ENCODE data around the gene AEBP1. TPM values are rescaled to one million over a fixed set of nuclear protein-coding genes. Genes with fewer than 3 reads are reported as not detected.

The AEBP1 gene
- total RNA-seq, 1 experiment from 2014 or later = 50.8 TPM

DNA sequence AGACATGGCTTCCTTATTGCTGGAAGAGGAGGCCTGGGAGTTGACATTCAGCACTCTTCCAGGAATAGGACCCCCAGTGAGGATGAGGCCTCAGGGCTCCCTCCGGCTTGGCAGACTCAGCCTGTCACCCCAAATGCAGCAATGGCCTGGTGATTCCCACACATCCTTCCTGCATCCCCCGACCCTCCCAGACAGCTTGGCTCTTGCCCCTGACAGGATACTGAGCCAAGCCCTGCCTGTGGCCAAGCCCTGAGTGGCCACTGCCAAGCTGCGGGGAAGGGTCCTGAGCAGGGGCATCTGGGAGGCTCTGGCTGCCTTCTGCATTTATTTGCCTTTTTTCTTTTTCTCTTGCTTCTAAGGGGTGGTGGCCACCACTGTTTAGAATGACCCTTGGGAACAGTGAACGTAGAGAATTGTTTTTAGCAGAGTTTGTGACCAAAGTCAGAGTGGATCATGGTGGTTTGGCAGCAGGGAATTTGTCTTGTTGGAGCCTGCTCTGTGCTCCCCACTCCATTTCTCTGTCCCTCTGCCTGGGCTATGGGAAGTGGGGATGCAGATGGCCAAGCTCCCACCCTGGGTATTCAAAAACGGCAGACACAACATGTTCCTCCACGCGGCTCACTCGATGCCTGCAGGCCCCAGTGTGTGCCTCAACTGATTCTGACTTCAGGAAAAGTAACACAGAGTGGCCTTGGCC lies 43.0 kb upstream of the AEBP1 start (continued):
- TF ChIP-seq, protein P1, sequence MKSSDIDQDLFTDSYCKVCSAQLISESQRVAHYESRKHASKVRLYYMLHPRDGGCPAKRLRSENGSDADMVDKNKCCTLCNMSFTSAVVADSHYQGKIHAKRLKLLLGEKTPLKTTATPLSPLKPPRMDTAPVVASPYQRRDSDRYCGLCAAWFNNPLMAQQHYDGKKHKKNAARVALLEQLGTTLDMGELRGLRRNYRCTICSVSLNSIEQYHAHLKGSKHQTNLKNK (CRISPR knock-in tag; IDR thresholded peaks at IDR 0.05) = no peak
- TF ChIP-seq, protein P2, sequence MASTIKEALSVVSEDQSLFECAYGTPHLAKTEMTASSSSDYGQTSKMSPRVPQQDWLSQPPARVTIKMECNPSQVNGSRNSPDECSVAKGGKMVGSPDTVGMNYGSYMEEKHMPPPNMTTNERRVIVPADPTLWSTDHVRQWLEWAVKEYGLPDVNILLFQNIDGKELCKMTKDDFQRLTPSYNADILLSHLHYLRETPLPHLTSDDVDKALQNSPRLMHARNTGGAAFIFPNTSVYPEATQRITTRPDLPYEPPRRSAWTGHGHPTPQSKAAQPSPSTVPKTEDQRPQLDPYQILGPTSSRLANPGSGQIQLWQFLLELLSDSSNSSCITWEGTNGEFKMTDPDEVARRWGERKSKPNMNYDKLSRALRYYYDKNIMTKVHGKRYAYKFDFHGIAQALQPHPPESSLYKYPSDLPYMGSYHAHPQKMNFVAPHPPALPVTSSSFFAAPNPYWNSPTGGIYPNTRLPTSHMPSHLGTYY (CRISPR knock-in tag; IDR thresholded peaks at IDR 0.05) = no peak
- TF ChIP-seq IRF2 (CRISPR knock-in tag; IDR thresholded peaks at IDR 0.05; ENCODE audit: borderline replicate concordance, low read depth) (no peak), ZNF138 (CRISPR knock-in tag; conservative IDR thresholded peaks at IDR 0.05) (no peak), ZNF671 (CRISPR knock-in tag; IDR thresholded peaks at IDR 0.05) (no peak)
- TF ChIP-seq, protein P3, sequence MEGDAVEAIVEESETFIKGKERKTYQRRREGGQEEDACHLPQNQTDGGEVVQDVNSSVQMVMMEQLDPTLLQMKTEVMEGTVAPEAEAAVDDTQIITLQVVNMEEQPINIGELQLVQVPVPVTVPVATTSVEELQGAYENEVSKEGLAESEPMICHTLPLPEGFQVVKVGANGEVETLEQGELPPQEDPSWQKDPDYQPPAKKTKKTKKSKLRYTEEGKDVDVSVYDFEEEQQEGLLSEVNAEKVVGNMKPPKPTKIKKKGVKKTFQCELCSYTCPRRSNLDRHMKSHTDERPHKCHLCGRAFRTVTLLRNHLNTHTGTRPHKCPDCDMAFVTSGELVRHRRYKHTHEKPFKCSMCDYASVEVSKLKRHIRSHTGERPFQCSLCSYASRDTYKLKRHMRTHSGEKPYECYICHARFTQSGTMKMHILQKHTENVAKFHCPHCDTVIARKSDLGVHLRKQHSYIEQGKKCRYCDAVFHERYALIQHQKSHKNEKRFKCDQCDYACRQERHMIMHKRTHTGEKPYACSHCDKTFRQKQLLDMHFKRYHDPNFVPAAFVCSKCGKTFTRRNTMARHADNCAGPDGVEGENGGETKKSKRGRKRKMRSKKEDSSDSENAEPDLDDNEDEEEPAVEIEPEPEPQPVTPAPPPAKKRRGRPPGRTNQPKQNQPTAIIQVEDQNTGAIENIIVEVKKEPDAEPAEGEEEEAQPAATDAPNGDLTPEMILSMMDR (IDR thresholded peaks at IDR 0.05) = no peak

DNA sequence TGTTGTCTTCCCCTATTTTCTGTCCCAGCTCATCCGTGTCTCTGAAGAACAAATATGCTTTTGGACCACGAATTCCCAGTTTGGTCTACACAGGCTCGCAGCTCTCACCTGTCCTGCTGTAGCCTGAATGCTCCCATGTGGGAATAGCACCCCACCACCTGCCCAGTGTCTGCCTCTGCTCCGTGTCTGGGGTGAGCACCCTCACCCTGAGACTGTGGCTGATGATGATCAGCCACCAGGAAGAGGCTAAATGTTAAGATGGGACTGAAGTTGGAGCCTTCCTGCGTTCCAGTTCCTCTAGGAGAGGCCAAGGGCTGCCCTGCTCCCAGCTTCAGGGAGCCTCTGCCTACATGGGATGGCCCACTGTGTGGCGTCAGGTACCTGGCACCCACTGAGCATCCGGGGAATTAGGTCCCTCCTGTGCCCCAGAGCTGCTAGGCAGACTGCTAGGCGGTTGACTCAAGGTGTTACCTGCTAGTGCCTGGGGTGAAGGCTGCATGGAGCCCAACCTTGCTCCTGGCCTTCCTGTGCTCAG lies 42.4 kb upstream of the AEBP1 start:
- ChIA-PET CTCF (no interaction called here), POLR2A (no interaction called here)
- no peak for ATAC-seq
- peaks cover 32% of the 10 kb centered on the region for H3K4me1 Mint-ChIP-seq
- no peaks in the 10 kb centered on the region for H3K9me3 Mint-ChIP-seq
- H3K36me3 Mint-ChIP-seq = peaks cover 28% of the 10 kb centered on the region
- no peak for DNase-seq (ENCODE audit: low spot score)
- H3K4me3 Mint-ChIP-seq = no peak overlapping the region
- H3K27me3 Mint-ChIP-seq (ENCODE audit: low read depth) = peaks cover 2% of the 10 kb centered on the region; the same call in 1 of the 2 replicates
- H3K27ac Mint-ChIP-seq = no peak overlapping the region
- TF ChIP-seq NR1H2 (CRISPR knock-in tag; IDR thresholded peaks at IDR 0.05) (no peak), PRRX2 (CRISPR knock-in tag; IDR thresholded peaks at IDR 0.05) (no peak), ATF1 (CRISPR knock-in tag; IDR thresholded peaks at IDR 0.05) (no peak), CREB1 (CRISPR knock-in tag; IDR thresholded peaks at IDR 0.05) (no peak), ZNF416 (CRISPR knock-in tag; IDR thresholded peaks at IDR 0.05) (no peak), CBFB (CRISPR knock-in tag; IDR thresholded peaks at IDR 0.05; ENCODE audit: low read depth) (no peak), RORB (CRISPR knock-in tag; IDR thresholded peaks at IDR 0.05) (no peak), FOXP1 (CRISPR knock-in tag; IDR thresholded peaks at IDR 0.05; ENCODE audit: borderline replicate concordance) (no peak), MYBL2 (CRISPR knock-in tag; IDR thresholded peaks at IDR 0.05) (no peak), SMAD3 (CRISPR knock-in tag; IDR thresholded peaks at IDR 0.05; ENCODE audit: borderline replicate concordance) (no peak), IRF2 (CRISPR knock-in tag; IDR thresholded peaks at IDR 0.05; ENCODE audit: borderline replicate concordance, low read depth) (no peak), SOX15 (CRISPR knock-in tag; IDR thresholded peaks at IDR 0.05) (no peak), TCF7 (CRISPR knock-in tag; IDR thresholded peaks at IDR 0.05; ENCODE audit: low read depth) (no peak), ZBTB21 (CRISPR knock-in tag; IDR thresholded peaks at IDR 0.05; ENCODE audit: borderline replicate concordance) (no peak)
- TF ChIP-seq, protein P4, sequence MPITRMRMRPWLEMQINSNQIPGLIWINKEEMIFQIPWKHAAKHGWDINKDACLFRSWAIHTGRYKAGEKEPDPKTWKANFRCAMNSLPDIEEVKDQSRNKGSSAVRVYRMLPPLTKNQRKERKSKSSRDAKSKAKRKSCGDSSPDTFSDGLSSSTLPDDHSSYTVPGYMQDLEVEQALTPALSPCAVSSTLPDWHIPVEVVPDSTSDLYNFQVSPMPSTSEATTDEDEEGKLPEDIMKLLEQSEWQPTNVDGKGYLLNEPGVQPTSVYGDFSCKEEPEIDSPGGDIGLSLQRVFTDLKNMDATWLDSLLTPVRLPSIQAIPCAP (CRISPR knock-in tag; IDR thresholded peaks at IDR 0.05) = no peak
- TF ChIP-seq, protein P5, sequence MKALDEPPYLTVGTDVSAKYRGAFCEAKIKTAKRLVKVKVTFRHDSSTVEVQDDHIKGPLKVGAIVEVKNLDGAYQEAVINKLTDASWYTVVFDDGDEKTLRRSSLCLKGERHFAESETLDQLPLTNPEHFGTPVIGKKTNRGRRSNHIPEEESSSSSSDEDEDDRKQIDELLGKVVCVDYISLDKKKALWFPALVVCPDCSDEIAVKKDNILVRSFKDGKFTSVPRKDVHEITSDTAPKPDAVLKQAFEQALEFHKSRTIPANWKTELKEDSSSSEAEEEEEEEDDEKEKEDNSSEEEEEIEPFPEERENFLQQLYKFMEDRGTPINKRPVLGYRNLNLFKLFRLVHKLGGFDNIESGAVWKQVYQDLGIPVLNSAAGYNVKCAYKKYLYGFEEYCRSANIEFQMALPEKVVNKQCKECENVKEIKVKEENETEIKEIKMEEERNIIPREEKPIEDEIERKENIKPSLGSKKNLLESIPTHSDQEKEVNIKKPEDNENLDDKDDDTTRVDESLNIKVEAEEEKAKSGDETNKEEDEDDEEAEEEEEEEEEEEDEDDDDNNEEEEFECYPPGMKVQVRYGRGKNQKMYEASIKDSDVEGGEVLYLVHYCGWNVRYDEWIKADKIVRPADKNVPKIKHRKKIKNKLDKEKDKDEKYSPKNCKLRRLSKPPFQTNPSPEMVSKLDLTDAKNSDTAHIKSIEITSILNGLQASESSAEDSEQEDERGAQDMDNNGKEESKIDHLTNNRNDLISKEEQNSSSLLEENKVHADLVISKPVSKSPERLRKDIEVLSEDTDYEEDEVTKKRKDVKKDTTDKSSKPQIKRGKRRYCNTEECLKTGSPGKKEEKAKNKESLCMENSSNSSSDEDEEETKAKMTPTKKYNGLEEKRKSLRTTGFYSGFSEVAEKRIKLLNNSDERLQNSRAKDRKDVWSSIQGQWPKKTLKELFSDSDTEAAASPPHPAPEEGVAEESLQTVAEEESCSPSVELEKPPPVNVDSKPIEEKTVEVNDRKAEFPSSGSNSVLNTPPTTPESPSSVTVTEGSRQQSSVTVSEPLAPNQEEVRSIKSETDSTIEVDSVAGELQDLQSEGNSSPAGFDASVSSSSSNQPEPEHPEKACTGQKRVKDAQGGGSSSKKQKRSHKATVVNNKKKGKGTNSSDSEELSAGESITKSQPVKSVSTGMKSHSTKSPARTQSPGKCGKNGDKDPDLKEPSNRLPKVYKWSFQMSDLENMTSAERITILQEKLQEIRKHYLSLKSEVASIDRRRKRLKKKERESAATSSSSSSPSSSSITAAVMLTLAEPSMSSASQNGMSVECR (CRISPR knock-in tag; IDR thresholded peaks at IDR 0.05; ENCODE audit: borderline replicate concordance) = no peak
- TF ChIP-seq, protein P6, sequence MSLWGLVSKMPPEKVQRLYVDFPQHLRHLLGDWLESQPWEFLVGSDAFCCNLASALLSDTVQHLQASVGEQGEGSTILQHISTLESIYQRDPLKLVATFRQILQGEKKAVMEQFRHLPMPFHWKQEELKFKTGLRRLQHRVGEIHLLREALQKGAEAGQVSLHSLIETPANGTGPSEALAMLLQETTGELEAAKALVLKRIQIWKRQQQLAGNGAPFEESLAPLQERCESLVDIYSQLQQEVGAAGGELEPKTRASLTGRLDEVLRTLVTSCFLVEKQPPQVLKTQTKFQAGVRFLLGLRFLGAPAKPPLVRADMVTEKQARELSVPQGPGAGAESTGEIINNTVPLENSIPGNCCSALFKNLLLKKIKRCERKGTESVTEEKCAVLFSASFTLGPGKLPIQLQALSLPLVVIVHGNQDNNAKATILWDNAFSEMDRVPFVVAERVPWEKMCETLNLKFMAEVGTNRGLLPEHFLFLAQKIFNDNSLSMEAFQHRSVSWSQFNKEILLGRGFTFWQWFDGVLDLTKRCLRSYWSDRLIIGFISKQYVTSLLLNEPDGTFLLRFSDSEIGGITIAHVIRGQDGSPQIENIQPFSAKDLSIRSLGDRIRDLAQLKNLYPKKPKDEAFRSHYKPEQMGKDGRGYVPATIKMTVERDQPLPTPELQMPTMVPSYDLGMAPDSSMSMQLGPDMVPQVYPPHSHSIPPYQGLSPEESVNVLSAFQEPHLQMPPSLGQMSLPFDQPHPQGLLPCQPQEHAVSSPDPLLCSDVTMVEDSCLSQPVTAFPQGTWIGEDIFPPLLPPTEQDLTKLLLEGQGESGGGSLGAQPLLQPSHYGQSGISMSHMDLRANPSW (CRISPR knock-in tag; conservative IDR thresholded peaks at IDR 0.05; ENCODE audit: low read depth) = no peak
- TF ChIP-seq, protein P7, sequence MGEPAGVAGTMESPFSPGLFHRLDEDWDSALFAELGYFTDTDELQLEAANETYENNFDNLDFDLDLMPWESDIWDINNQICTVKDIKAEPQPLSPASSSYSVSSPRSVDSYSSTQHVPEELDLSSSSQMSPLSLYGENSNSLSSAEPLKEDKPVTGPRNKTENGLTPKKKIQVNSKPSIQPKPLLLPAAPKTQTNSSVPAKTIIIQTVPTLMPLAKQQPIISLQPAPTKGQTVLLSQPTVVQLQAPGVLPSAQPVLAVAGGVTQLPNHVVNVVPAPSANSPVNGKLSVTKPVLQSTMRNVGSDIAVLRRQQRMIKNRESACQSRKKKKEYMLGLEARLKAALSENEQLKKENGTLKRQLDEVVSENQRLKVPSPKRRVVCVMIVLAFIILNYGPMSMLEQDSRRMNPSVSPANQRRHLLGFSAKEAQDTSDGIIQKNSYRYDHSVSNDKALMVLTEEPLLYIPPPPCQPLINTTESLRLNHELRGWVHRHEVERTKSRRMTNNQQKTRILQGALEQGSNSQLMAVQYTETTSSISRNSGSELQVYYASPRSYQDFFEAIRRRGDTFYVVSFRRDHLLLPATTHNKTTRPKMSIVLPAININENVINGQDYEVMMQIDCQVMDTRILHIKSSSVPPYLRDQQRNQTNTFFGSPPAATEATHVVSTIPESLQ (CRISPR knock-in tag; IDR thresholded peaks at IDR 0.05) = no peak

Data from WTC11 (cell line).